Spinal cord (tissue), 10 donors: ENCODE measurements around the gene CKAP2L. TPM values are rescaled to one million over a fixed set of nuclear protein-coding genes. Genes with fewer than 3 reads are reported as not detected.
"Not testable (repeated sequence)": the region's sequence is repeated elsewhere in the genome, so short reads cannot be mapped to it uniquely, and the experiment has no call there.

ENCODE experiments used
- DNase-seq, 6 donors: peaks; one replicate each; pipeline versions ENCODE4 v3.0.0 to v3.0.0-alpha.2; 2013 to 2015; ENCODE audit warnings: low spot score in 6 of 6, low read depth in 4 of 6
- H3K27ac ChIP-seq: one replicate; pipeline ENCODE4 v1.5.1; 2013; ENCODE audit warnings: low read depth, low read length, control low read depth
- H3K27me3 ChIP-seq: one replicate; pipeline ENCODE4 v1.6.1; 2013; ENCODE audit warnings: low read length; ENCODE audit not compliant: control insufficient read depth, insufficient read depth
- H3K36me3 ChIP-seq: one replicate; pipeline ENCODE4 v1.6.1; 2013; ENCODE audit warnings: low read length; ENCODE audit not compliant: control insufficient read depth, insufficient read depth
- H3K4me1 ChIP-seq: one replicate; pipeline ENCODE4 v1.6.1; 2013; ENCODE audit warnings: low read length; ENCODE audit not compliant: control insufficient read depth, insufficient read depth
- H3K4me3 ChIP-seq: one replicate; pipeline ENCODE4 v1.5.1; 2013; ENCODE audit warnings: low read depth, low read length, control low read depth
- H3K9me3 ChIP-seq: one replicate; pipeline ENCODE4 v1.6.1; 2013; ENCODE audit warnings: low read length; ENCODE audit not compliant: control insufficient read depth, insufficient read depth
- WGBS: methylation state at CpG from one replicate; pipeline ENCODE4 v1.1.5; 2013; ENCODE audit warnings: missing lambda C conversion rate; ENCODE audit not compliant: insufficient coverage; 5-methylcytosine and 5-hydroxymethylcytosine counted together
- polyA plus RNA-seq, 2 donors: library from polyadenylated mRNA; unstranded; fragments of 120-200 nt; gene quantifications; one replicate each; pipeline ENCODE4 v1.2.1, GENCODE V29; 2013; ENCODE audit not compliant: insufficient read length in 2 of 2
- total RNA-seq, 2 donors: library from RNA; depleted of rRNA in 1 of 2; stranded (reverse); fragments of 120-200 nt in 1 of 2; fragments of >200 nt in 1 of 2; gene quantifications; one replicate each; pipeline versions ENCODE4 v1.2.3 to v1.2.4, GENCODE V29; 2013 to 2014
- donor health status: healthy.

The CKAP2L gene
- total and polyA plus RNA-seq, 4 donors = 6.0 to 8.6 (median 7.4) TPM

DNA sequence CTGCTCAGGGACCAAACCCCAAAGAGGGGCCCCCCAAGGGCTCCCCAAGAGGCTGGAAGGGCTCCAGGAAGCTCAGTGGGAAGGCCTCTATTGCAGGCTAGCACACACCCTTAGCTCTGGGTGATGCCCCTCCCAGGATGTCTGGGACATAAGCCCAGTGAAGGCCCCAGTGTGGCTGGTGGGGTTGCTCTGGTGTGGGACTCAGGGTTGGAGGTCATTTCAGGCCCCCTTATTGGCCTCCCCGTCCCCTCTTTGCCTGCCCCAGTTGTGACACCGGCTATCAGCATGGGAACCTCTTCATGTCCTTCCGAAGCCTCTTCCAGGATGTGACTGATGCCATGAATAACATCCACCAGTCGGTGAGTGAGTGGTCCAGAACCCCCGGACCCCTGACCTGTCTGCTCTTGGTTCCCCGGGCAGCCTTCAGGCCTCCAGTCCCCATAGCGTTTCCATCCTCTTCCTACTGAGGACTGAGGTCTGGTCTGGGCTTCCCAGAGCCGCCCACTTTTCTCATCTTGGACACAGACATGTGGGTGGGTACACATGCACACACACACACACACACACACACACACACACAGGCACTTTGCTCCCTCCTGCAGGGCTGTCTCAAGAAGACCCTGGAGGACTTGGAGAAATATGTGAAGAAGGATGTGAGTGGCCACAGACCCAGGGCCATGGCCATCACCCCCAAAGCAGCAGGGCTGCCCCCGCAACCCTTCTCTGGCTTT is 41.4 kb downstream of the CKAP2L start:
- Histone ChIP-seq H3K4me3 (no peak overlapping the region), H3K4me1 (peaks cover 12% of the 10 kb centered on the region), H3K27me3 (no peaks in the 10 kb centered on the region), H3K36me3 (no peaks in the 10 kb centered on the region), H3K9me3 (no peaks in the 10 kb centered on the region), H3K27ac (no peak overlapping the region)
- no peak for DNase-seq
- 87% methylated on average over 9 of the region's 9 CpGs for WGBS

GRCh38 chr2:112721819-112722522 is 42.4 kb downstream of the CKAP2L start:
- H3K27me3 ChIP-seq = no peaks in the 10 kb centered on the region
- 84% methylated on average over 17 of the region's 23 CpGs for whole genome bisulfite sequencing
- H3K36me3 ChIP-seq = no peaks in the 10 kb centered on the region
- H3K4me3 ChIP-seq = no peak overlapping the region
- DNase-seq = no peak
- peaks cover 9% of the 10 kb centered on the region for H3K4me1 ChIP-seq
- no peak overlapping the region for H3K27ac ChIP-seq
- H3K9me3 ChIP-seq = no peaks in the 10 kb centered on the region

DNA sequence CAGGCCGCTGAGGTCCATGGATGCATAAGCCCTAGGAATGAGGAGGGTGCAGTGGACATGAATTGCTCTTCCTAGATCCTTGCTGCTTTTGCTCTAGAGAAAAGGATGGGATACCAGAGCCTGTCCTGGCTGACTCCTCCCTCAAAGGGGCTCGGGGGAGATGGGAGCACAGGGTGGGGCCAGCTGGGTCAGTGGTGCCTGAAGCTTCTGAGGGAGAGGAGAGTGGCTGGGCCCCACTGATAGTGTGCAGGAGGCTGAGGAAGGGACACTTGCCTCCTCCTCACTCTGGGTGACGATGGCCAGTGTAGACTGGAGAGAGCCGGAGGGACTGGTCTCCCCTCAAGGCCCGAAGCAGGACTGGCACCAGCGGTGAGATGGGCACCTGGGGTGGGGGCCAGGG is 43.6 kb downstream of the CKAP2L start, which contains the start of gene NT5DC4:
TSS of gene NT5DC4 (plus strand) at position 236 of the 400 bp plus-strand sequence. CDS start at position 296, 60 bp downstream.
- DNase-seq = no peak
- Histone ChIP-seq H3K4me3 (no peak within 1 kb of the TSS), H3K9me3 (no peaks in the 10 kb centered on the region), H3K4me1 (no peaks in the 10 kb centered on the region), H3K36me3 (no peaks in the 10 kb centered on the region), H3K27me3 (no peaks in the 10 kb centered on the region), H3K27ac (no peak within 1 kb of the TSS)
- WGBS = 79% methylated on average over 5 of the region's 6 CpGs

- no peak for DNase-seq
- no peaks in the 10 kb centered on the region for H3K9me3 ChIP-seq
- H3K27ac ChIP-seq = no peak overlapping the region
- no peaks in the 10 kb centered on the region for H3K36me3 ChIP-seq
- no peaks in the 10 kb centered on the region for H3K4me1 ChIP-seq
- 82% methylated on average over 9 of the region's 12 CpGs for WGBS
- no peak overlapping the region for H3K4me3 ChIP-seq
- H3K27me3 ChIP-seq = no peaks in the 10 kb centered on the region
Observed at GRCh38 chr2:112718863-112719370, 45.5 kb downstream of the CKAP2L start.

DNA sequence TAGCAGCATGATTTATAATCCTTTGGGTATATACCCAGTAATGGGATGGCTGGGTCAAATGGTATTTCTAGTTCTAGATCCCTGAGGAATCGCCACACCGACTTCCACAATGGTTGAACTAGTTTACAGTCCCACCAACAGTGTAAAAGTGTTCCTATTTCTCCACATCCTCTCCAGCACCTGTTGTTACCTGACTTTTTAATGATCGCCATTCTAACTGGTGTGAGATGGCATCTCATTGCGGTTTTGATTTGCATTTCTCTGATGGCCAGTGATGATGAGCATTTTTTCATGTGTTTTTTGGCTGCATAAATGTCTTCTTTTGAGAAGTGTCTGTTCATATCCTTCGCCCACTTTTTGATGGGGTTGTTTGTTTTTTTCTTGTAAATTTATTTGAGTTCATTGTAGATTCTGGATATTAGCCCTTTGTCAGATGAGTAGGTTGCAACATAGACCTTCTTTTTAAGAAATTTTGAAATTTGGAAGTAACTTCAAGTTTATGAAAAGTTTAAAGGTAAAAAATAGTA is 47.5 kb downstream of the CKAP2L start:
- WGBS = no CpG with 5 or more reads among the region's 5 CpGs
- DNase-seq = not testable (repeated sequence)

GRCh38 chr2:112716094-112716493 is 48.3 kb downstream of the CKAP2L start:
- not testable (repeated sequence) for DNase-seq, H3K4me3 ChIP-seq, H3K27ac ChIP-seq, H3K27me3 ChIP-seq, H3K4me1 ChIP-seq, H3K36me3 ChIP-seq, H3K9me3 ChIP-seq
- WGBS = no CpG with 5 or more reads among the region's 1 CpG

More for the DNA sequence above, 47.5 kb downstream of the CKAP2L start:
- H3K4me3 ChIP-seq, H3K4me1 ChIP-seq, H3K27ac ChIP-seq, H3K9me3 ChIP-seq, H3K36me3 ChIP-seq, H3K27me3 ChIP-seq: not testable (repeated sequence)

DNA sequence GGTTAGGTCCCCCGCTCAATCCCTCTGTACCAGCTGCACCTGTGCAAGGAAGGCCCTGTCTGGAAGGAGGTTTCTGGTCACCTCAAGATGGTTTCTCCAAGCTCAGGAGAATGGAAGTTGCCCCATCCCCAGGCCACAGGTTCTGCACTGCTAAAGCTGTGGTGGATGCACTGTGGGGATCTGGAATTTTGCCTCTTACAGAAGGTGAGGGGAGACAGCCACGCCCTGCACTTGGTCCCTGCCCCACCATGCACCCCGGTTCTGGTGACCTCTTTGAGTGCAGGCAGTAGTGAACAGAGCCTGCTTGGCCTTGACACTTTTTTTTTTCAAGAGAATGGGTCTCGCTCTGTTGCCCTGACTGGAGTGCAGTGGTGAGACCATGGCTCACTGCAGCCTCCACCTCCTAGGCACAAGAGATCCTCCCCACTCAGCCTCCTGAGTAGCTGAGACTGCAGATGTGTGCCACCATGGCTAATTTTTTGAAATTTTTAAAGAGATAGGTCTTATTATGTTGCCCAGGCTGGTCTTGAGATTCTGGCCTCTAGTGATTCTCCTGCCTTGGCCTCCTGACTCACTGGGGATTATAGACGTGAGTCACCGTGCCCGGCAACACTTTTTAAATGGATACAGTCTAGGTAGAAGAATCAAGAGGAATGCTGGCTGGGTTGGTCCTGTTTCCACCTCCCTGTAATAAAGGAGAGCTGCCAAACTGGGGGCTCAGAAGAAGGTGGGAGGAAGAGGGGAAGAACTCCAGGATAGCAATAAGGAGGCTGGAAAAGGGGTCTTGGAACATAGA is 49.4 kb downstream of the CKAP2L start:
- no peak overlapping the region for H3K4me3 ChIP-seq
- no peaks in the 10 kb centered on the region for H3K27me3 ChIP-seq
- no peak for DNase-seq
- H3K36me3 ChIP-seq = no peaks in the 10 kb centered on the region
- 93% methylated on average over 6 of the region's 7 CpGs for WGBS
- no peak overlapping the region for H3K27ac ChIP-seq
- H3K4me1 ChIP-seq = no peaks in the 10 kb centered on the region
- H3K9me3 ChIP-seq = no peaks in the 10 kb centered on the region

GRCh38 chr2:112714331-112714730 is 50.1 kb downstream of the CKAP2L start:
- Histone ChIP-seq H3K4me3 (no peak overlapping the region), H3K9me3 (no peaks in the 10 kb centered on the region), H3K4me1 (peaks cover 4% of the 10 kb centered on the region), H3K36me3 (no peaks in the 10 kb centered on the region), H3K27ac (no peak overlapping the region), H3K27me3 (no peaks in the 10 kb centered on the region)
- 90% methylated on average over 4 of the region's 4 CpGs for WGBS
- DNase-seq = no peak

DNA sequence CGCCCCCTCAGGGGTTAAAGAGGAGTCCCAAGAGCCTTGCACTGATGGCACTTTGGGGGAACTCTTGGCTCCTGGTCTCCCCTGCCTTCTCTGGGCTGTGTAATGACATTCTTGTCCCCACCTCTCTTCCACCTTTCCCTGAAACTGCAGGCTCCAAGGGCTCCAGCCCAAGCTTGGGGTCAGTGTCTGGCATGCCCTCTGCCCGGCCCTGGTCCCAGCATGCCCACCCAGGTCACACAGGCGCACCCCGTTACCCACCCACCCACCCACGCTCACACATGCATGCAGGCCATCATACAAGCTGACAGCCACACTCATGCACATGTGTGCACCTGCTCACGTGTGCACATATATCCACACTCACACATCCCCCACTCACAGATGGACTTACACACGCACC is 50.5 kb downstream of the CKAP2L start:
- 100% methylated on average over 1 of the region's 7 CpGs for WGBS
- H3K27me3 ChIP-seq = no peaks in the 10 kb centered on the region
- no peak for DNase-seq

More for the DNA sequence above, 50.5 kb downstream of the CKAP2L start:
- Histone ChIP-seq H3K4me1 (peaks cover 7% of the 10 kb centered on the region), H3K4me3 (no peak overlapping the region), H3K27ac (no peak overlapping the region), H3K9me3 (no peaks in the 10 kb centered on the region), H3K36me3 (no peaks in the 10 kb centered on the region)
